Raji (cell line): Measurements from ENCODE around the gene NELL2.

Experiments
- POLR2A ChIP-seq: IDR thresholded peaks from 2 replicates; pipeline ENCODE4 v1.6.1; 2011; ENCODE audit warnings: low read depth, low read length, control low read depth; ENCODE audit not compliant: insufficient read depth

Gene NELL2

GRCh38 chr12:44618946-44619345, 257.2 kb downstream of the NELL2 start:
- no peak for TF ChIP-seq POLR2A

- no peak for TF ChIP-seq POLR2A
These were observed 259.7 kb downstream of the NELL2 start for GRCh38 chr12:44616402-44616801.

- no peak for TF ChIP-seq POLR2A
These were observed 264.6 kb downstream of the NELL2 start for GRCh38 chr12:44611538-44611937.

- TF ChIP-seq POLR2A = no peak
These were observed 272.4 kb downstream of the NELL2 start for GRCh38 chr12:44603701-44604100.

GRCh38 chr12:44592626-44593025, 283.5 kb downstream of the NELL2 start:
- no peak for TF ChIP-seq POLR2A

GRCh38 chr12:44589697-44590096, 286.4 kb downstream of the NELL2 start:
- TF ChIP-seq POLR2A = no peak

GRCh38 chr12:44588651-44589050, 287.5 kb downstream of the NELL2 start:
- TF ChIP-seq POLR2A = no peak

GRCh38 chr12:44584625-44585024, 291.5 kb downstream of the NELL2 start:
- TF ChIP-seq POLR2A = no peak

- no peak for TF ChIP-seq POLR2A
These were observed 293.6 kb downstream of the NELL2 start for GRCh38 chr12:44582521-44582920.

GRCh38 chr12:44581642-44582242, 294.4 kb downstream of the NELL2 start:
- no peak for TF ChIP-seq POLR2A

GRCh38 chr12:44574586-44574985, 301.5 kb downstream of the NELL2 start:
- TF ChIP-seq POLR2A = no peak

GRCh38 chr12:44573723-44574122, 302.4 kb downstream of the NELL2 start:
- TF ChIP-seq POLR2A = no peak

GRCh38 chr12:44571006-44571550, 305.0 kb downstream of the NELL2 start:
- TF ChIP-seq POLR2A = no peak

- TF ChIP-seq POLR2A = no peak
These were observed 306.0 kb downstream of the NELL2 start for GRCh38 chr12:44570036-44570583.

- no peak for TF ChIP-seq POLR2A
These were observed 311.0 kb downstream of the NELL2 start for GRCh38 chr12:44565163-44565562.

- no peak for TF ChIP-seq POLR2A
These were observed 312.6 kb downstream of the NELL2 start for GRCh38 chr12:44563486-44563885.
